GM23338 (cell line): ENCODE results near the gene TOE1. TPM values are rescaled to one million over a fixed set of nuclear protein-coding genes. Genes with fewer than 3 reads are reported as not detected.

Experiments used
- ATAC-seq: fragments of 200-7000 bp; cut with Tn5 transposase; 3 replicates; pipeline ENCODE4 v1.9.1; 2020
- DNase-seq: peaks from one replicate; pipeline ENCODE4 v3.0.0-alpha.2; 2015; ENCODE audit warnings: low spot score
- H2AFZ ChIP-seq: fragments of 200-600 bp; sonication (generic); 2 replicates; pipeline ENCODE4 v1.8.0; 2016; ENCODE audit warnings: antibody characterized with exemption, mild to moderate bottlenecking, moderate library complexity
- H3F3A ChIP-seq: fragments of 200-600 bp; sonication (generic); replicated peaks from 2 replicates; pipeline ENCODE4 v1.8.0; 2017; ENCODE audit warnings: antibody characterized with exemption, mixed run types, low read depth
- H3K27ac ChIP-seq: fragments of 200-600 bp; sonication (generic); 2 replicates; pipeline ENCODE4 v1.6.1; 2016; ENCODE audit warnings: low read depth
- H3K27me3 ChIP-seq: fragments of 200-600 bp; sonication (generic); 2 replicates; pipeline ENCODE4 v1.8.0; 2016; ENCODE audit warnings: mild to moderate bottlenecking, mixed run types, moderate library complexity; ENCODE audit not compliant: insufficient read depth
- H3K36me3 ChIP-seq: fragments of 200-600 bp; sonication (generic); 2 replicates; pipeline ENCODE4 v1.8.0; 2016; ENCODE audit warnings: mild to moderate bottlenecking; ENCODE audit not compliant: insufficient read depth
- H3K4me1 ChIP-seq: fragments of 200-600 bp; sonication (generic); 2 replicates; pipeline ENCODE4 v1.8.0; 2016; ENCODE audit warnings: mild to moderate bottlenecking, moderate library complexity; ENCODE audit not compliant: insufficient read depth
- H3K4me2 ChIP-seq: fragments of 200-600 bp; sonication (generic); 2 replicates; pipeline ENCODE4 v1.7.1; 2017; ENCODE audit warnings: mixed run types
- H3K4me3 ChIP-seq: fragments of 200-600 bp; sonication (generic); 2 replicates; pipeline ENCODE4 v1.6.1; 2016; ENCODE audit warnings: mixed run types
- H3K79me2 ChIP-seq: fragments of 200-600 bp; sonication (generic); replicated peaks from 2 replicates; pipeline ENCODE4 v1.8.0; 2017; ENCODE audit warnings: mild to moderate bottlenecking; ENCODE audit not compliant: insufficient read depth
- H3K9me2 ChIP-seq: fragments of 200-600 bp; sonication (generic); 2 replicates; pipeline ENCODE4 v1.8.0; 2017; ENCODE audit not compliant: insufficient read depth
- H4K20me1 ChIP-seq: fragments of 200-600 bp; sonication (generic); replicated peaks from 2 replicates; pipeline ENCODE4 v1.8.0; 2017; ENCODE audit warnings: mild to moderate bottlenecking; ENCODE audit not compliant: insufficient read depth
- H3K27ac Mint-ChIP-seq: 2 replicates; pipeline ENCODE4 v1.8.0; 2020; ENCODE audit warnings: inconsistent platforms, mild to moderate bottlenecking, moderate library complexity, mixed read lengths
- H3K27me3 Mint-ChIP-seq: 3 replicates; pipeline ENCODE4 v1.8.0; 2022; ENCODE audit warnings: low read depth, mild to moderate bottlenecking, moderate library complexity, mixed read lengths, inconsistent platforms; ENCODE audit not compliant: insufficient read depth, poor library complexity
- H3K36me3 Mint-ChIP-seq: 3 replicates; pipeline ENCODE4 v1.8.0; 2021; ENCODE audit warnings: low read depth, mild to moderate bottlenecking, inconsistent platforms, moderate library complexity, mixed read lengths
- H3K4me1 Mint-ChIP-seq: 3 replicates; pipeline ENCODE4 v1.8.0; 2020; ENCODE audit warnings: mild to moderate bottlenecking, inconsistent platforms, mixed read lengths
- H3K4me3 Mint-ChIP-seq: 3 replicates; pipeline ENCODE4 v1.8.0; 2021; ENCODE audit warnings: moderate library complexity, mild to moderate bottlenecking, inconsistent platforms, mixed read lengths
- H3K9me3 Mint-ChIP-seq: 3 replicates; pipeline ENCODE4 v1.8.0; 2020; ENCODE audit warnings: moderate library complexity, mild to moderate bottlenecking, inconsistent platforms, mixed read lengths
- CREB1 ChIP-seq: fragments of 250-450 bp; sonication (Bioruptor Pico); IDR thresholded peaks from 2 replicates; pipeline ENCODE4 v1.5.0; 2020; ENCODE audit warnings: low read depth, mild to moderate bottlenecking, moderate library complexity
- CTCF ChIP-seq, 2 experiments: fragments of 200-600 bp in 1 of 2; sonication (generic) in 1 of 2; conservative IDR thresholded peaks; 2 replicates each; pipeline versions ENCODE4 v1.5.1 to v1.6.1; 2016 to 2017; ENCODE audit warnings: antibody characterized with exemption in 2 of 2, low read depth in 2 of 2, mild to moderate bottlenecking in 2 of 2, moderate library complexity in 1 of 2
- ETS1 ChIP-seq: IDR thresholded peaks from 2 replicates; pipeline ENCODE4 v1.6.1; 2016; ENCODE audit warnings: antibody characterized with exemption
- EZH2 ChIP-seq: fragments of 200-600 bp; sonication (generic); IDR thresholded peaks from one replicate; pipeline ENCODE4 v1.8.0; 2017; ENCODE audit warnings: antibody characterized with exemption, mild to moderate bottlenecking, low read depth; ENCODE audit not compliant: unreplicated experiment
- EZH2phosphoT487 ChIP-seq: fragments of 200-600 bp; sonication (generic); IDR thresholded peaks from one replicate; pipeline ENCODE4 v1.8.1; 2018; ENCODE audit warnings: antibody characterized with exemption; ENCODE audit not compliant: unreplicated experiment
- JUNB ChIP-seq: IDR thresholded peaks from one replicate; pipeline ENCODE4 v1.6.1; 2016; ENCODE audit warnings: antibody characterized with exemption; ENCODE audit not compliant: unreplicated experiment
- NANOG ChIP-seq: IDR thresholded peaks from 2 replicates; pipeline ENCODE4 v1.6.1; 2016; ENCODE audit warnings: antibody characterized with exemption, borderline replicate concordance
- POLR2AphosphoS5 ChIP-seq: IDR thresholded peaks from 2 replicates; pipeline ENCODE4 v1.6.1; 2016; ENCODE audit warnings: antibody characterized with exemption, low read depth
- REST ChIP-seq: IDR thresholded peaks from one replicate; pipeline ENCODE4 v1.6.1; 2018; ENCODE audit warnings: antibody characterized with exemption; ENCODE audit not compliant: unreplicated experiment
- STAT1 ChIP-seq: IDR thresholded peaks from one replicate; pipeline ENCODE4 v1.6.1; 2016; ENCODE audit warnings: antibody characterized with exemption; ENCODE audit not compliant: unreplicated experiment
- ZNF114 ChIP-seq: fragments of 250-450 bp; sonication (Bioruptor Pico); IDR thresholded peaks from 2 replicates; pipeline ENCODE4 v1.5.0; 2020; ENCODE audit warnings: mild to moderate bottlenecking, moderate library complexity
- ZNF331 ChIP-seq: fragments of 250-450 bp; sonication (Bioruptor Pico); IDR thresholded peaks from 2 replicates; pipeline ENCODE4 v1.5.0; 2020; ENCODE audit warnings: low read depth, mild to moderate bottlenecking, moderate library complexity
- ZNF462 ChIP-seq: fragments of 250-450 bp; sonication (Bioruptor Pico); IDR thresholded peaks from 2 replicates; pipeline ENCODE4 v1.5.0; 2020; ENCODE audit warnings: mild to moderate bottlenecking, moderate library complexity
- polyA plus RNA-seq: library from polyadenylated mRNA; unstranded; fragments of >200 nt; fragmentation: Nextera tagmentation; extraction: Ambion mirVana; gene quantifications from 2 replicates; pipeline ENCODE4 v1.2.1, GENCODE V29; 2016
- total RNA-seq: library from RNA; depleted of rRNA; stranded (reverse); fragments of >200 nt; shearing (Covaris generic); gene quantifications from 2 replicates; pipeline ENCODE4 v1.2.3, GENCODE V29; 2014

Gene TOE1
- total and polyA plus RNA-seq, 2 experiments from 2014 or later, result 9.1 to 18.4 TPM

DNA sequence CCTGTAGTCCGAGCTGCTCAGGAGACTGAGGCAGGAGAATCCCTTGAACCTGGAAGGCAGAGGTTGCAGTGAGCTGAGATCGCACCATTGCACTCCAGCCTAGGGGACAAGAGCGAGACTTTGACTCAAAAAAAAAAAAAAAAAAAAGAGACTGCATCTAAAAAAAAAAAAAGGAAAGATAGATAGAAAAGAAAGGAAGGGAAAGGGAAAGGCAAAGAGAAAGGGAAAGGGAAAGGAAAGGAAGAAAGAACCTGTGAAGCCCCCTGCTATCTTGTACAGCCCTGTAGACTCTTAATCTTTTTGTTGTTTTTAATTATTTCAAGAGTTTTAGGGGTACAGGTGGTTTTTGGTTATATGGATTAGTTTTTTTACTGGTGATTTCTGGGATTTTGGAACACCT lies 46.2 kb downstream of the TOE1 start:
- no peaks in the 10 kb centered on the region for H3K36me3 Mint-ChIP-seq
- H3K4me2 ChIP-seq, result no peak overlapping the region
- no peak overlapping the region for H3K27ac Mint-ChIP-seq
- H3K9me2 ChIP-seq, result no peaks in the 10 kb centered on the region
- no peak overlapping the region for H3K27ac ChIP-seq
- no peak overlapping the region for H2AFZ ChIP-seq
- no peaks in the 10 kb centered on the region for H3K27me3 Mint-ChIP-seq
- ATAC-seq, result no peak
- H3K4me1 ChIP-seq, result no peaks in the 10 kb centered on the region
- H3K9me3 Mint-ChIP-seq, result no peaks in the 10 kb centered on the region
- TF ChIP-seq EZH2, result no peak
- no peak for TF ChIP-seq EZH2phosphoT487
- TF ChIP-seq ETS1, result no peak
- TF ChIP-seq NANOG, result no peak
- TF ChIP-seq ZNF462 (CRISPR knock-in tag), result no peak
- no peak for TF ChIP-seq CTCF (conservative IDR thresholded peaks at IDR 0.05; ENCODE audit: low read depth in 2 of 2)
- TF ChIP-seq STAT1, result no peak
- TF ChIP-seq JUNB, result no peak
- TF ChIP-seq REST, result no peak
- TF ChIP-seq ZNF114, result no peak
- TF ChIP-seq CREB1, result no peak
- TF ChIP-seq ZNF331 (CRISPR knock-in tag), result no peak
- no peak for TF ChIP-seq POLR2AphosphoS5
- DNase-seq, result no peak
- H3K4me1 Mint-ChIP-seq, result no peaks in the 10 kb centered on the region
- no peaks in the 10 kb centered on the region for H3K36me3 ChIP-seq
- H3K27me3 ChIP-seq, result no peaks in the 10 kb centered on the region
- no peaks in the 10 kb centered on the region for H3K79me2 ChIP-seq
- H3K4me3 ChIP-seq, result no peak overlapping the region
- no peaks in the 10 kb centered on the region for H3F3A ChIP-seq
- H4K20me1 ChIP-seq, result no peaks in the 10 kb centered on the region; the same call in 1 of the 2 replicates
- H3K4me3 Mint-ChIP-seq, result no peak overlapping the region
